Kasumi-1 (cell line): ENCODE data around the gene NAGPA.
"Not testable (repeated sequence)": the region's sequence is repeated elsewhere in the genome, so short reads cannot be mapped to it uniquely, and the experiment has no call there.

Source experiments
- DNase-seq, 2 experiments: peaks; one replicate each; lab custom pipeline; 2025; lab: John Stamatoyannopoulos, UW

The NAGPA gene

GRCh38 chr16:5033256-5034166 lies at the start of gene NAGPA:
Gene NAGPA (minus strand): TSS chr16:5033935. CDS start chr16:5033914, 21 bp downstream.
- peak; percentile 13 to 44 for DNase-seq

GRCh38 chr16:5080996-5081395 lies 47.3 kb upstream of the NAGPA start:
- not testable (repeated sequence) for DNase-seq

DNA sequence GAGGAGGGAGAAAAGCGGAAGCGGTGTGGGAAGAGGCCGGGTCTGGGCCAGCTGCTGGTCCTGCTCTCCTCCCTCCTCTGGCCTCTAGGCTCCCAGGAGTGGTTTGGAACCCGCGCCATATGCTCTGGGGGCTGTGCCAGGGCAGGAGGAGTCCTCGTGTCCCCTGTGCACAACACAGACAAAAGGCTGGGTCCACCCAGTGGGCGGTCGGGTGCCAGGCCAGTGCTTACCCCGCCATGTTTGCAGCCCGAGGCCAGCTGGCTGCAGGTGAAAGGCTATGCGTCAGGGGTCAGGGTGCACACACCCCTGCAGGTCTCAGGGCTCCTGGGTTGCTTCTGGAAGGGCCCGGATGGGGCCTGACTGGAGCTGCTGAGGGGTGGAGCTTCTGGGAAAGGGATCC lies 46.7 kb upstream of the NAGPA start:
- DNase-seq: not testable (repeated sequence)

GRCh38 chr16:5078626-5079025 lies 44.9 kb upstream of the NAGPA start:
- no peak for DNase-seq

- no peak for DNase-seq
Observed at GRCh38 chr16:5077304-5077703, 43.6 kb upstream of the NAGPA start.

DNA sequence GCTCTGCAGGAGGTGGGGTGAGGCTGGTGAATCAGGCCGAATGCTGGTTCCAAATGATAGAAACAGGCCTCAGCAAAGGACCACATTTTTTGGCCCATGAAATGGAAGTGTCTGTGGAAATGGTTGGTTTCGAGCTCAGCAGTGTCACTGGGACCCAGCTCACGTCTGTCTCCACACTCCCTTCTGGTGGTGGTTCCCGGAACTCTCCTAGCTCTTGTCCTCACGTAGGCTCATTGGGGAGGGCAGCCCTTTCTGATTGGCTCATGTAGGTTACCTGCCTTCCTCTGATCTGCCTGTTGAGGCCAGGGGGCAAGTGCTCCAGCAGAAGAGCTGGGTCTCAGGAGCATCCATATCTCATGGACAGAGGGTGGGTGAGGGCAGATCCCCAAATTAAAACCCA lies 41.9 kb upstream of the NAGPA start:
- DNase-seq: no peak

DNA sequence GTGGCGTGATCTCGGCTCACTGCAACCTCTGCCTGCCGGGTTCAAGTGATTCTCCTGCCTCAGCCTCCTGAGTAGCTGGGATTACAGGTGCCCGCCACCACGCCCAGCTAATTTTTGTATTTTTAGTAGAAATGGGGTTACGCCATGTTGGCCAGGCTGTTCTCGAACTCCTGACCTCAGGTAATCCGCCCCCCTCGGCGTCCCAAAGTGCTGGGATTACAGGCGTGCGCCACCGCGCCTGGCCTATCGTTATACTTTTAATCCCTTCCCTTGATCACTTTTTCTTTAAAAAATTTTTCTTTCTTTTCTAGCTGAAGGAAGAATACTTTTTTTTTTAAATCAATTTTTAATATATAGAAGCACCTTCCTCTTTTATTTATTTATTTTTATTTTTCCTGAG lies 40.0 kb upstream of the NAGPA start:
- DNase-seq: not testable (repeated sequence)

- DNase-seq: no peak
Observed at GRCh38 chr16:5073279-5073629, 39.5 kb upstream of the NAGPA start.

DNA sequence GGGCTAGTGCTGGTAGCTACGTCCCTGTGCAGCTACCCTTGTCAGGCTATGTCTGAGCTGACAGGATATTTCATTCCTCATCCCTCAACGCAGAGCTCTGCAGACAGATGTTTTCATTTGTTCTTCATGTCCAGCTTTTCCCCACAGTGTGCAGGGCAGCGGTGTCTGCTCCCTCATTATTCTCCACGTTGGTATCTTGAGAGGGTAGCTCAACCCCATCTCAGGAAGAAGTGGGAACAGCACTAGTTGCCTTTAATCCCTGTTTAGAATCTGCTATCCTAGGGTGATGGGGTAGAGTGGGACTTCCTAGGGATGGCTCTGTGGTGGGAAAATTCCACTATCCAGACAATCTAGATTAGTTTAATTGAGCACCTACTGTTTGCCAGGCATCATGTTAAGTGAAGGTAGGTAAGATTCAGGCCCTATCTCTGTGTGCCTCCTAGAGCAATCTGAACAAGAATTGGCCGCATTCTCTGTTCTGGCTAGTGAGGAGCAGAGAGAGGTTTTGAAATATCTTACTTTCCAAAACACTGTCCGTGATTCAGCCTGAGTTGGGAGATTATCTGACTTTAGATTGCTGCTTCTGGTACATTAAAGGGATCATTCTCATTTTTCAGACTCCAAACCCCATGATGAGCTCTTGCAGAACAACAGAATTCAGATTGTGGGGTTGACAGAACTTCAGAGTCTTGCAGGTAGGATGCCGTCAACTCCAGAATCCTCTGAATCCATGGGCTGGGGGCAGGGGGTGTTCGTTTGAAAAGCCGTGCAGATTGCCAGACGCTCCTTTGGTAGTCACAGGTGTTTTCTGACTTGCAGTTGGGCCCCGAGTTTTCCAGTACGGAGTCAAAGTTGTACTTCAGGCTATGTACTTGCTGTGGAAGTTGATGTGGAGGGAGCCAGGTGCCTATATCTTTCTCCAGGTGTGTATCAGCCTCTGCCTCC lies 38.9 kb upstream of the NAGPA start:
- DNase-seq: no peak

- peak; percentile 24 to 33 for DNase-seq
Observed at GRCh38 chr16:5071681-5072333, 38.1 kb upstream of the NAGPA start, which contains the start of gene ALG1. Gene ALG1 (plus strand): TSS chr16:5071843. CDS start chr16:5071850, 7 bp downstream.

DNA sequence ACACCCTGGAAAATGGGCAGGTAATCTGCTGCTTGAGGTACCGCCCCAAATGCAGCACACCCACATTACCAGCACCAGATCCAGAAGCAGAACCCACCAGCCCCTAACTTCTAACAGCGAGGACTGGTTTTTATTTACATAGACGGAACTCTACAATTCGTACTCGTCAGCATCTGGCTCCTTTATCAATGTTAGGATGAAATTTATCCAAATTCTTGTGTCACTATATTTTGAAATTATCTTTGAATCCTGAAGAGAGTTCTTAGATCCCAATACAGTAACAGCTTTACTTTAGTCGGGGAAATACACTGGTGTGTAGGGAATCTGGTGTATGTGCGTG lies 37.6 kb upstream of the NAGPA start:
- no peak for DNase-seq

DNA sequence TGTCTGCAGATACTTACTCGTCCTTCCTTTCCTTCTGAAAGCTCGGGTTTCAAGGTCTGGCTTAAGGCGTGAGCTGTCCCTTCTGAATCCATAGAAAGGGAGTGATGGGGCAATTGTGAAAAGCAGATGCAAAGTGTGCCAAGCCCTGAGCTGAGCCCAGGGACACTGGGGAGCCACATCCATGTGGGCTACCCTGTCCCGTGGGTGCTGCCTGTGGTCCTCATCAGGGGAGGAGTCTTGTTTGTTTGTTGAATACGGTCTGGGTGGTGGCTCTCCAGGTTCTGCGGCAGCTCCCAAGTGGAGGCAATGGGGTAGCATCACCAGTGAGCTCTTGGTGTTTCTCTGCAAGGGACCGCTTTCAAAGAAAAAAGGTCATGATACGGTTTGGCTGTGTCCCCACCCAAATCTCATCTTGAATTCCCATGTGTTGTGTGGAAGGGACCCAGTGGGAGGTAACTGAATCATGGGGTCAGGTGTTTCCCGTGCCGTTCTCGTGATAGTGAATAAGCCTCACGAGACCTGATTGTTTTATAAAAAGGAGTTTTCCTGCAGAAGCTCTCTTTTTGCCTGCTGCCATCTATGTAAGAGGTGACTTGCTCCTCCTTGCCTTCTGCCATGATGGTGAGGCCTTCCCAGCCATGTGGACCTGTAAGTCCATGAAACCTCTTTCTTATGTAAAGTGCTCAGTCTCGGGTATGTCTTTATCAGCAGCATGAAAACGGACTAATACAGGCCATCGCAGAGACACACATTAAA lies 36.9 kb upstream of the NAGPA start:
- no peak for DNase-seq

- DNase-seq: no peak
Observed at GRCh38 chr16:5069854-5070253, 36.1 kb upstream of the NAGPA start.

DNA sequence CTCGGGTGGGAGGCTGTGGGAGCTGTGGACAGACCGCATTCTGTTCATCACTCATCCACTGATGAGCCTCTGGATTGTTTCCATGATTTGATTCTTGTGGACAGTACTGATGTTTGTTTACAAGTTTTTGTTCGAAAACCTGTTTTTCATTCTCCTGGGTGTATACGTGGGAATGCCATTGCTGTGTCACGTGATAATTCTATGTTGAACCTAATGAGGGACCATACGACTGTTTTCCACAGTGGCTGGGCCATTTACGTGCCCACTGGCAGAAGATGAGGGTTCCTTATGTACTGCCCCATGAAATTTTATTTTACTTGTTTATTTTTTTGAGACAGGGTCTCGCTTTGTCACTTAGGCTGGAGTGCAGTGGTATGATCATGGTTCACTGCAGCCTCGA lies 35.3 kb upstream of the NAGPA start:
- no peak for DNase-seq

GRCh38 chr16:5066511-5066910 lies 32.8 kb upstream of the NAGPA start:
- no peak for DNase-seq

GRCh38 chr16:5065813-5066212 lies 32.1 kb upstream of the NAGPA start, which contains the start of gene C16orf89:
Gene C16orf89 (minus strand): TSS chr16:5065956. CDS start chr16:5065908, 48 bp downstream.
- no peak for DNase-seq

- DNase-seq: no peak
Observed at GRCh38 chr16:5065326-5065725, 31.6 kb upstream of the NAGPA start.

DNA sequence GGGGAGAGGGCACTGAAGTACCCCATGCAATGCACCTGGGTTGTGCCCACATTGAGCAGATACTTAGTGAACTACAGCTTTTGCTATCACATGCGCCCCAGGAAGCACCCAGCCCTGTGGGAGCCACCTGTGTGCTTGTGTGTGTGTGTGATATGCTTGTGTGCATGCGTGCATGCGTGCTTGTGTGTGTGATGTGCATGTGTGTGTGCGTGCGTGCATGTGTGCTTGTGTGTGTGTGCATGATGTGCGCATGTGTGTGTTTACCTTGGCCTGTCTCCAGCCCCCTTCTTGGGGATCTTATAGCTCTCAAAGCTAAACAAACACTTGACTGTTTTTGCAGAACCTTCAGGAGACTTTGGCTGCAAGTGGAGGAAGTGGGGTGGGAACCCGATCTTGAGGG lies 31.2 kb upstream of the NAGPA start:
- DNase-seq: no peak

DNA sequence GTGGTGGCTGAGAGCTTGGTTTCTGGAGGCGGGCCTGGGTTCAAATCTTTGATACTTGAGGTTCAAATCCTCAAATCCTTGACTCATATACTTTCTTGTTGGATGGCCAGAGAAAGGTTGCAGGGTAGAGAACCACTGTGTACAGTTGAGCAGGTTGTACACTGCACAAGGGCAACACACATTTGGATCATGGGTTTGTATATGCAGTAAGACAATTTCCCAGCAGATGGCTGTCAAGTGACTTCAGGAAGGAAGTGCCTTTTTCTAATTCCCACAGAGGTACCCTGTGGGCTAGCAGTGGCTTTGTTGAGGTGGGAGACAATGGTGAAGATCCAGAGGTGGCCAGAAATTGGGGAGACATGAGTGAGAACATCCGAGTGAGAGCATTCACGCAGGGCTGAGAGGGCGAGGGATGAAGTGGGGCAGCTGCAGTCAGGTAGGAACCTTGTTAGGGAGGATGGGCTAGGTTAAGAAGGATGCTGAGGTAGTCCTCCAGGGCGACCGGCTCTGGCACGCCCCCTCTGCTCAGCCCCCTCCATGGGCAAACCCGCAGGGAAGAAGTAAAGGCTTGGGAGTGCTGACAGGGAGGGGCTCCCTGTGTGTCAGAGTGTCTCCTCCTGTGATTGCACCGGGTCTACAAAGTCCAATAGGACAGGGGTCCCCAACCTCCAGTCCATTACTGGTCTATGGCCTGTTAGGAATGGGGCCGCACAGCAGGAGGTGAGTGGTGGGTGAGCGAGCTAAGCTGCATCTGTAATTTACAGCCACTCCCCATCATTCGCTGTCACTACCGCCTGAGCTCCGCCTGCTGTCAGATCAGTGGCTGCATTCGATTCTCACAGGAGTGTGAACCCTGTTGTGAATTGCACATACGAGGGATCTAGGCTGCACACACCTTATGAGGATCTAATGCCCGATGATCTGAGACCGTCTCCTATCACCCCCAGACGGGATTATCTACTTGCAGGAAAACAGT lies 29.3 kb upstream of the NAGPA start:
- peak in 1 of 2 experiments; percentile 7 for DNase-seq

DNA sequence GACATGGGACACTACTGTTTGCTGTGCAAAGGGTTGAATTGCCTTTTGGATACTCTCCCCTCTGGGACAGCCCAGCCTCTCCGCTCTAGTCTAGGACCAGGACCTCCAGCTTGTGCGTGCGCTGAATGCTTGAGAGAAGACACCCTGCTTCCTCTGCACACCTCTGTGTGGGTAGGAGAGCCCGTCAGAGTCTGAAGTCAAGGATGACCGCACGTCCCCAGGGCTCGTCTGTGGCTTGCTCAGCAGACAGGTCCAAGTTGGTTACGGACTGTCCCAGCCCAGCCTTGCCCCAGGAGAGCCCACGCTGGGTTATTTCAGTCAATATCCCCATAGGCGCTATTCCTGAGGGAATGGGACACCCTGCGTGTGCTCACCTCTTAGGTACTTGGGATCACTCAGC lies 28.3 kb upstream of the NAGPA start:
- no peak for DNase-seq
